CD4-positive, alpha-beta T cell treated with Interferon alpha-2 for 1 hour (primary cell): Measurements from ENCODE around the gene COX20.

Experiments
- DNase-seq, 2 donors: peaks; one replicate each; pipeline ENCODE4 v3.0.0-alpha.2; 2020 to 2022

COX20 gene

GRCh38 chr1:244854166-244854565, 18.7 kb downstream of the COX20 start:
- DNase-seq = no peak

GRCh38 chr1:244854865-244855578, 19.6 kb downstream of the COX20 start:
- no peak for DNase-seq

- no peak for DNase-seq
Observed at GRCh38 chr1:244857761-244858160, 22.3 kb downstream of the COX20 start.

- DNase-seq = no peak
Observed at GRCh38 chr1:244858357-244858756, 22.9 kb downstream of the COX20 start.

- no peak for DNase-seq
Observed at GRCh38 chr1:244860078-244860477, 24.6 kb downstream of the COX20 start.

- DNase-seq = no peak
Observed at GRCh38 chr1:244860914-244861610, 25.6 kb downstream of the COX20 start.

GRCh38 chr1:244861683-244862082, 26.2 kb downstream of the COX20 start:
- DNase-seq = no peak

GRCh38 chr1:244862354-244862698, 26.9 kb downstream of the COX20 start:
- peak; percentile 19 to 76 for DNase-seq

GRCh38 chr1:244862699-244863490, 27.4 kb downstream of the COX20 start:
- DNase-seq = peak; percentile 97 to 98

GRCh38 chr1:244863491-244864252, 28.2 kb downstream of the COX20 start:
- no peak for DNase-seq

GRCh38 chr1:244864253-244865027, 29.0 kb downstream of the COX20 start, which contains the start of gene HNRNPU:
TSS of gene HNRNPU (minus strand) at chr1:244864543. CDS start at chr1:244864307, 236 bp downstream.
- DNase-seq = peak; percentile 96 to 97

- DNase-seq = no peak
Observed at GRCh38 chr1:244865028-244865371, 29.5 kb downstream of the COX20 start.

- DNase-seq = no peak
Observed at GRCh38 chr1:244865820-244866219, 30.4 kb downstream of the COX20 start.

GRCh38 chr1:244866355-244866754, 30.9 kb downstream of the COX20 start:
- no peak for DNase-seq

GRCh38 chr1:244868484-244869363, 33.3 kb downstream of the COX20 start:
- no peak for DNase-seq

GRCh38 chr1:244869364-244869827, 33.9 kb downstream of the COX20 start:
- no peak for DNase-seq

- DNase-seq = no peak
Observed at GRCh38 chr1:244869950-244870349, 34.5 kb downstream of the COX20 start.

GRCh38 chr1:244874974-244875579, 39.6 kb downstream of the COX20 start:
- DNase-seq = no peak

- no peak for DNase-seq
Observed at GRCh38 chr1:244876228-244876910, 40.9 kb downstream of the COX20 start.

GRCh38 chr1:244878681-244879080, 43.2 kb downstream of the COX20 start:
- no peak for DNase-seq
